Endometrial microvascular endothelial cells (primary cell): ENCODE data around the gene POLE3. TPM values are rescaled to one million over a fixed set of nuclear protein-coding genes. Genes with fewer than 3 reads are reported as not detected.
"Not testable (repeated sequence)": the region's sequence is repeated elsewhere in the genome, so short reads cannot be mapped to it uniquely, and the experiment has no call there.

Experiments
- in situ Hi-C: cut with HindIII; loops from 2 replicates; pipeline ENCODE4 v1.10.0; 2017; ENCODE audit warnings: low sequenced_read_pairs, low pct_unique_long_range_greater_than_20kb; ENCODE audit errors: inconsistent ontology term
- total RNA-seq: library from RNA; depleted of rRNA; stranded (reverse); fragments of >200 nt; gene quantifications from one replicate; pipeline ENCODE4 v1.2.3, GENCODE V29; 2015; ENCODE audit errors: inconsistent ontology term

Gene POLE3
- total RNA-seq, 1 donor from 2014 or later, result 78.8 TPM

- in situ Hi-C loops, result no loop called here
These were observed 994 bp downstream of the POLE3 start for GRCh38 chr9:113409481-113409880.

GRCh38 chr9:113406873-113407511 lies 3.5 kb downstream of the POLE3 start:
- in situ Hi-C loops, result not testable (repeated sequence)

GRCh38 chr9:113406353-113406752 lies 4.1 kb downstream of the POLE3 start:
- in situ Hi-C loops, result not testable (repeated sequence)

GRCh38 chr9:113403646-113404045 lies 6.8 kb downstream of the POLE3 start:
- in situ Hi-C loops, result no loop called here

- in situ Hi-C loops, result no loop called here
These were observed 9.3 kb downstream of the POLE3 start, which contains the start of gene ALAD for GRCh38 chr9:113401027-113401792. TSS of gene ALAD (minus strand) at chr9:113401284. CDS start at chr9:113393559, 7,725 bp downstream.

- in situ Hi-C loops, result no loop called here
These were observed 10.8 kb downstream of the POLE3 start for GRCh38 chr9:113399646-113400200.

DNA sequence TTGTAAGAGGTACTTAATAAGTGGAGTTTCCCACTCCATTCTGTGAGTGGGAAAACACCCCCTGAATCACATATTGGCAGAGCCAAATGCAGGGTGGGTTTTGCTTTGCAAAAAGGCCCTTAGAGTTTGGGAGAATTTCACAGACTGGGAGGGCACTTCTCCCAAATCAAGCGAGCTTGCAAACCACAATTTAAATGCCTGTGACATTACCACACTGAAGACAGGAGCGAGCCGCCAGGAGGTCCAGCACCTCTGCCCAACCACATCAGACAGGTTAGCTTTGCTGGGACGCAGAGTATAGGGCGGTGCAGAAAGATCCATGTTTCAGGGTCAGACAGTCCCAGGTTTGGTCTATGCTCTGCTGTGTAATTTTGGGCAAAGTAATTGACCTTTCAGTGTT lies 11.7 kb downstream of the POLE3 start:
- in situ Hi-C loops, result no loop called here

- in situ Hi-C loops, result no loop called here
These were observed 13.3 kb downstream of the POLE3 start for GRCh38 chr9:113397203-113397631.

GRCh38 chr9:113395000-113395861 lies 15.2 kb downstream of the POLE3 start:
- in situ Hi-C loops, result no loop called here

DNA sequence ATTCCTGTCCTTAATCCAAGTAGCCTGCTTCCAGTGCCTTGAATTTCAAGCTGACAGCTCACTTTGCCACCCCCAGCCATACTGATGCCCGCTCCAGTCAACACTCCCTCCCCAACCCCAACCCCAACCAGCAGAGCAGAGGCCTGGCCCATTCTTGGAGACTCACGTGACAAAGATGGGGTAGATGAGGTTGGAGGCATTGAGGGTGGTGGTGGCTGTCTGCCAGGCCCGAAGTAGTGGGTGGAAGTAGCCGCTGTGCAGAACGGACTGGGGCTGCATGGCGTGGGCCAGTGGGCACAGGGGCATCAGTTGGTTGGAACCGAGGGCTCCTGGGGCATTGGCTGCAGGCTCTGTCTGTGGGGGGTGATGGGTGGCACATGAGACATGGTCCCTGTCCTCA lies 17.2 kb downstream of the POLE3 start:
- in situ Hi-C loops, result no loop called here

- in situ Hi-C loops, result no loop called here
These were observed 18.6 kb downstream of the POLE3 start for GRCh38 chr9:113391917-113392316.

DNA sequence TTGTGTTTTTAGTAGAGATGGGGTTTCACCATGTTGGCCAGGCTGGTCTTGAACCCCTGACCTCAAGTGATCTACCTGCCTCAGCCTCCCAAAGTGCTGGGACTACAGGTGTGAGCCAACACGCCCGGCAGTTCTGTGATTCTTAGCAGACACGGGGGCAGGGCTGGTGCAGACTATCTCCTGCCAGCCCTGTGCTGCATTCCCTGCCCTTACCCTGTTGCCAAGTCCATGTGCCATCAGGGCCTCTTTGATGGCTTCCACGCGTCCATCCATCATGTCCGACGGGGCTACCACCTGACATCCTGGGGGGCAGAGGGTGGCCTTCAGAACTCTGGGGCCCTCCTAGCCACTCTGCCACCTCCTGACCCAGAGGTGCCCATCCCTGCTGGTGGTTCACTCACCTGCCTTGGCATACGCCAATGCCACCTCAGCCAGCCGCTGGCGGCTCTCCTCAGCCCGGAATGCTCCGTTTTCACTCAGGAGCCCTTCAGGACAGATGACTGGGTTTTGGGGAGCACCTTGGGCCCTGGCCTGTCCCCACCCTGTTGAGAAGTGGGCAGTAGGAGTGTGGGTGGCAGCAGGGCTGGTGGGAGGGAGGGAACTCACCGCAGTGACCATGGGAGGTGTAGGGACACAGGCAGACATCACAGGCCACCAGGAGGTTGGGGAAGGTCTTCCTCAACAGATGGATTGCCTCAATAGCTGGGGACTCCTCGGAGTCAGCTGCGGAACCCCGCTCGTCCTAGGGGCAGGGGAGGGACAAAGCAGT lies 20.1 kb downstream of the POLE3 start:
- in situ Hi-C loops, result no loop called here

- in situ Hi-C loops, result no loop called here
These were observed 21.0 kb downstream of the POLE3 start for GRCh38 chr9:113389451-113389850.

GRCh38 chr9:113388833-113389232 lies 21.6 kb downstream of the POLE3 start:
- in situ Hi-C loops, result no loop called here

GRCh38 chr9:113387560-113388230 lies 22.8 kb downstream of the POLE3 start:
- in situ Hi-C loops, result no loop called here

DNA sequence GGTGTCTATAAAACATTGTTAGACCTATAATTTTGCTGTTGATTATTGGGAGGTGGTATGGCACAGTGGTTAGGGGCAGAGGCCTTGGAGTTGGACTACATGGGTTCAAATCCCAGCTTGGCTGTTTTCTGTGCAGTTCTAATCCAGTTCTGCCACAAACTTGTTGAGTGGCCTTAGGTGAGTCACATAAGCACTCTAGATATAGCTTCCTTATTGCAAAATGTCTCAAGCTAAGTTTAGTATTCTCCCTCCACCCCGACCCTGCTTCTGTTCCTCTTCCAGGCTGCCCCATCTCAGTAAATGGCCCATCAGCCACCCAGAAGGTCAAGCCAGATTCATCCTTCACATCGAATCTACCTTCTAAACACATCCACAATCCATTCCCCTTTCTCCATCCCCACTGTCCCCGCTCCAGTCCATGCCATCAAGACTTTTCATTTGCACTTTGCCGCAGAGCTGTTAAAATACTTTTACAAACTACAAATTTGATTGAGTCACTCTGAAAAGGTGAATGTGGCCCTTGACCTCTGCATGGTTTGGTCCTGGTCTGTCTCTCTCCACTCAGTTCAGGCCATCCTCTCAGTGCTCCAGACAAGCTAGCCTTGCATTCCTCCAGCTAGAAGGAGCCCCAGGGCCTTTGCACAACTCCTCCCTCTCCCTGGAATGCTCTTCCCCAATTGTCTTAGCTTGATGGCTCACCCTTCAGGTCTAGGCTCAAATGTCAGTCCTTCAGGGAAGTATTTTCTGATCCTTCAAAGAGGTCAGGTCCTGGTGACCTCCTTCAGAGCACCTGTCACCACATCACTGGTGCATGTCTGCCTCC lies 23.7 kb downstream of the POLE3 start:
- in situ Hi-C loops, result no loop called here

DNA sequence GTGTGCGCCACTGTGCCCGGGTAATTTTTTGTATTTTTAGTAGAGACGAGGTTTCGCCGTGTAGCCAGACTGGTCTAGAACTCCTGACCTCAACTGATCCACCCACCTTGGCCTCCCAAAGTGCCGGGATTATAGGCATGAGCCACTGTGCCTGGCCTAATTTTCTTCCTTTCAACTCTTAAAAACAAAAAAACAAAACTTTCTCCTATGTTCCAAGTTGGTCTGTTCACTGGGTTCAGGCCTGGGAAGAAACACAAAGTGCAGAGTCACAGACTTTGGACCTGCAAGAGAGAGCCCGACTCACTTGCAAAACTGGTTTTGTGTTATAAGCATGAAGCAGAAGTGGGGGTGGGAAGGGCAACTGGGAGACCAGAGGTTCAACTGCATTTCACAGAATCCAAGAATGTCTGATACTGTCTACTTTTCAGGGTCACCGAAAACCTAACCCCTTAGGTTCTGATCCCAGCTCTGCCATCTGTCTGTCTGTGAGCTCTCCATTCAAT lies 28.5 kb downstream of the POLE3 start:
- in situ Hi-C loops, result no loop called here
